Sigmoid colon (tissue), 4 donors: ENCODE data around the gene MARF1.

Experiments used
- POLR2A ChIP-seq, 2 donors: fragments of 450-650 bp; IDR thresholded peaks; one replicate each; pipeline ENCODE4 v1.6.1; 2016; ENCODE audit warnings: antibody characterized with exemption in 2 of 2, mild to moderate bottlenecking in 2 of 2, moderate library complexity in 2 of 2
- POLR2AphosphoS5 ChIP-seq, 4 donors: sonication (generic); formaldehyde crosslinking; IDR thresholded peaks; one replicate each; pipeline ENCODE4 v1.6.1; 2017; ENCODE audit warnings: antibody characterized with exemption in 4 of 4
- TF ChIP-seq, protein P1 (sequence below), 4 experiments: fragments of 450-650 bp in 3 of 4; fragments of 200-600 bp in 1 of 4; IDR thresholded peaks; one replicate each; pipeline ENCODE4 v1.5.1; 2016 to 2019; ENCODE audit warnings: antibody characterized with exemption in 4 of 4, mild to moderate bottlenecking in 3 of 4, moderate library complexity in 2 of 4

DNA sequence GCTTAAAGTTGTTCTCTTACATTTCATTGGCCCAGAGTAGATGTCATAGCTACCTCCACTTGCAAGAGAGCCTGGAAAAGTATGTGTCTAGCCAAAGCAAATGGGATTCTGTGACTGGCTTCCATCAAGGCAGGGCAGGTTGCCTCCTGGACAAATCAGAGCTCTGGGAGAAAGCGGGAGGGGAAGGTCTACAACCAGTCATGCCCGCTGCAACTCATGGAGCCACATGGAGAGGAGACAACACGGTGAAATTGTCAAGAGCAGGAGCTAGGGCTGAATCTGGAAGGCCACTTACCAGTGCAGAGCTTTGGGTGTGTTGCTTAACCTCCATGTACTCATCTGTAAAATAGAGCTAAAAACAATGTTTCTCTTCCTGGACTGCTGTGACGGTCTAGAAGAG, 83.8 kb downstream of the MARF1 start:
- TF ChIP-seq, protein P1, sequence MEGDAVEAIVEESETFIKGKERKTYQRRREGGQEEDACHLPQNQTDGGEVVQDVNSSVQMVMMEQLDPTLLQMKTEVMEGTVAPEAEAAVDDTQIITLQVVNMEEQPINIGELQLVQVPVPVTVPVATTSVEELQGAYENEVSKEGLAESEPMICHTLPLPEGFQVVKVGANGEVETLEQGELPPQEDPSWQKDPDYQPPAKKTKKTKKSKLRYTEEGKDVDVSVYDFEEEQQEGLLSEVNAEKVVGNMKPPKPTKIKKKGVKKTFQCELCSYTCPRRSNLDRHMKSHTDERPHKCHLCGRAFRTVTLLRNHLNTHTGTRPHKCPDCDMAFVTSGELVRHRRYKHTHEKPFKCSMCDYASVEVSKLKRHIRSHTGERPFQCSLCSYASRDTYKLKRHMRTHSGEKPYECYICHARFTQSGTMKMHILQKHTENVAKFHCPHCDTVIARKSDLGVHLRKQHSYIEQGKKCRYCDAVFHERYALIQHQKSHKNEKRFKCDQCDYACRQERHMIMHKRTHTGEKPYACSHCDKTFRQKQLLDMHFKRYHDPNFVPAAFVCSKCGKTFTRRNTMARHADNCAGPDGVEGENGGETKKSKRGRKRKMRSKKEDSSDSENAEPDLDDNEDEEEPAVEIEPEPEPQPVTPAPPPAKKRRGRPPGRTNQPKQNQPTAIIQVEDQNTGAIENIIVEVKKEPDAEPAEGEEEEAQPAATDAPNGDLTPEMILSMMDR (IDR thresholded peaks at IDR 0.05) = no peak
- TF ChIP-seq POLR2A (IDR thresholded peaks at IDR 0.05) (no peak), POLR2AphosphoS5 (IDR thresholded peaks at IDR 0.05) (no peak)
